B cell (primary cell): ENCODE measurements around the gene SPECC1.

Experiments
- CTCF ChIP-seq: fragments of 200-600 bp; IDR thresholded peaks from one replicate; pipeline ENCODE4 v1.8.0; 2022; ENCODE audit warnings: antibody characterized with exemption, mild to moderate bottlenecking
- EZH2 ChIP-seq: IDR thresholded peaks from 2 replicates; pipeline ENCODE4 v1.6.1; 2012; ENCODE audit warnings: borderline replicate concordance, low read depth, mild to moderate bottlenecking, moderate library complexity, low read length; ENCODE audit not compliant: insufficient read depth, poor library complexity, severe bottlenecking

DNA sequence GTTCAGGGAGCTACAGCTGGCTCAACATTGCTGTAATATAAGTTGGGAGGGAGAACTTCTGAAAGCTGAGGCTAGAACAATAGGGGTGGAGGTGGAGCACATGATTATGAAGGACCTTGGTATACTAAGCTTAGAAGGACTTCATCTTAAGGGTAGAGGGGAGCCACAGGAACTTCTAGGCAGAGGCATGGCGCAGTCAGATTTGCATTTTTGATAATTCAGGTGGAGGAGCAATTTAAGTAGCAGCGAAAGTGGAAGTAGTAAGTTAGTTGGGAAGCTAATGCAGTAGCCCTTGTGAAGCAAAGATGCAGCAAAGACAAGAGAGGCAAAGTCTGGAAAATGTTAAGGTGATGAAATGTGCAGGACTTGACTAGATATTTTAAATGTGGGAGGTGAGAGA lies 144.1 kb downstream of the SPECC1 start:
- TF ChIP-seq CTCF = no peak
- no peak for TF ChIP-seq EZH2
